VCaP (cell line): ENCODE measurements around the gene ISL2.

Experiments used
- H3K27ac ChIP-seq: fragments of 450-650 bp; 2 replicates; pipeline ENCODE4 v1.5.1; 2017
- CTCF ChIP-seq: fragments of 450-650 bp; conservative IDR thresholded peaks from 2 replicates; pipeline ENCODE4 v1.5.1; 2017; ENCODE audit warnings: mild to moderate bottlenecking, moderate library complexity

ISL2 gene

GRCh38 chr15:76328958-76329357 is 7.6 kb upstream of the ISL2 start:
- no peak overlapping the region for H3K27ac ChIP-seq
- no peak for TF ChIP-seq CTCF

- H3K27ac ChIP-seq: no peak overlapping the region
- peak; percentile 68 for TF ChIP-seq CTCF
Observed at GRCh38 chr15:76330080-76330680, 6.4 kb upstream of the ISL2 start.

DNA sequence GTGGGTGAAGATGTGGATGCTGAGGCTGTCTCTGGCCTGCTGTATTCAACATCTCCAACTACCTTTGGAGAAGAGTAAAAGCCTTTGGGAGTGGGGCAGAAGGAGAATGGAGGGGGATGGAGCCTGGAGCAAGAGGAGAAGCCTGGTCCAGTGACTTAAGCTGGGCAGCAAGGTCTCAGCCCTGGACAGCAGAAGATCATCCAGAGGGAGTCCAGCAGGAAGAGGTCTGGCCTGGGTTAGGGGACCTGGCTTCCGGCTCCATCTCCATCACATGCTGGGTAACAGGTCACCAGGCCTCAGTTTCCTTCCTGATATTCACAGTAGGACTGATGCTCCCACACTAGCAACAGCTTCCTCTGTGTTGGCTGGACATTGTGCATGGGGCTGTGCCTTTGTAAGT is 3.8 kb upstream of the ISL2 start:
- TF ChIP-seq CTCF: no peak
- no peak overlapping the region for H3K27ac ChIP-seq

DNA sequence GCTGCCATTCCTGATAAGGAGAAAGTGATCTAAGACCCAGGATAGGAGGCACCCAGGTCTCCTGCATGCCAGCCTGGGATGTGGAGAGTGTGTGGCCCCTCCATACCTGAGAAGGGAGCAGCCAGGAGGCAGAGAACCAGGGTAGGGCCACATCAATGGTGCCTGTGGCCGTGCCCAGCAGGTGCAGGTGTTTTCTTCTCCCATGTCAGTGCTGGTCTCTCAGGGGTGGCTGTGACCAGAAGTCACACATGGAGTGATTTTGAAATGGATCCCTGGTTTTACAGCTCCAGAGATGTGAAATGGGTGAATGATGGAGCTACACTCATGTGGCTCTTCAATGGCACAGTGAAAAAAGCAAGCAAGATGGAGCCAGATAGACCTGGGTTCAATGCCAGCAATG is 3.3 kb upstream of the ISL2 start:
- H3K27ac ChIP-seq: no peak overlapping the region
- TF ChIP-seq CTCF: no peak

GRCh38 chr15:76333720-76334437 is 2.7 kb upstream of the ISL2 start:
- no peak overlapping the region for H3K27ac ChIP-seq
- TF ChIP-seq CTCF: no peak

GRCh38 chr15:76334438-76335306 is 1.9 kb upstream of the ISL2 start:
- no peak overlapping the region; the same call in 1 of the 2 replicates for H3K27ac ChIP-seq
- no peak for TF ChIP-seq CTCF
